Mesodermal cell (in vitro differentiated cells): ENCODE results near the gene STXBP6.

Source experiments
- H3K27ac ChIP-seq: 2 replicates; pipeline ENCODE4 v1.7.0; 2013; ENCODE audit warnings: mild to moderate bottlenecking, low read depth, low read length, moderate library complexity; ENCODE audit not compliant: severe bottlenecking
- H3K36me3 ChIP-seq: 2 replicates; pipeline ENCODE4 v1.7.1; 2013; ENCODE audit warnings: mild to moderate bottlenecking, low read length, moderate library complexity; ENCODE audit not compliant: control insufficient read depth, insufficient read depth
- H3K4me1 ChIP-seq: one replicate; pipeline ENCODE4 v1.7.1; 2013; ENCODE audit warnings: mild to moderate bottlenecking, low read length; ENCODE audit not compliant: insufficient read depth, control insufficient read depth, poor library complexity, severe bottlenecking
- H3K4me3 ChIP-seq: 2 replicates; pipeline ENCODE4 v1.7.0; 2013; ENCODE audit warnings: low read length, control low read depth, mild to moderate bottlenecking; ENCODE audit not compliant: insufficient read depth, poor library complexity, severe bottlenecking; ENCODE audit errors: extremely low read depth
- H3K9me3 ChIP-seq: 2 replicates; pipeline ENCODE4 v1.7.1; 2013; ENCODE audit warnings: mild to moderate bottlenecking, low read length, moderate library complexity; ENCODE audit not compliant: control insufficient read depth
- WGBS, 2 experiments: methylation state at CpG; one replicate each; pipeline ENCODE4 v1.1.5; 2013; ENCODE audit warnings: missing lambda C conversion rate in 2 of 2; ENCODE audit not compliant: insufficient coverage in 2 of 2; 5-methylcytosine and 5-hydroxymethylcytosine counted together

Gene STXBP6

DNA sequence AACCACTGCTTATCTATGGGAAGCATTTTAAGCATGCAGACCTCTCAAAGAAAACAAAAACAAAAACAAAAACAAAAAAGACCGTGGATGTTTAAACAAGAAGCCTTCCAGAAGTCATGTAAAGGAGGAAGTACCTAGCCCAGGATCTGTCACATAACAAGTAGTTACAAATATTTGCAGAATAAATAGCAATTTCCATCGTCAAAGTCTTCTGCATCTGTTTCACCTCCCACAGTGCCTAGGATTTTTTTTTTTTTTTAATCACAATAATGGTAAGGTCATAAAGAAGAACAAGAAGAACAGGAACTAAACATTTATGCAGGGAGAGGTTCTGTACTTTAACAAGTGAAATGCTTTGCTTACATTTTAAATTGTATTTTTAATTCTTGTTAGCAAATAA lies 2.4 kb upstream of the STXBP6 start:
- no peaks in the 10 kb centered on the region for H3K9me3 ChIP-seq
- H3K36me3 ChIP-seq, result no peaks in the 10 kb centered on the region
- WGBS, 2 experiments, result no CpG with 5 or more reads among the region's 2 CpGs
- H3K4me3 ChIP-seq, result no peak overlapping the region
- H3K27ac ChIP-seq, result no peak overlapping the region
- H3K4me1 ChIP-seq, result peaks cover 6% of the 10 kb centered on the region

GRCh38 chr14:25050269-25051150 lies 563 bp upstream of the STXBP6 start:
- 22 to 27% methylated on average over 20 to 22 of the region's 31 CpGs for WGBS, 2 experiments
- Histone ChIP-seq H3K4me3 (peak overlapping the region; percentile 56), H3K36me3 (no peaks in the 10 kb centered on the region), H3K9me3 (no peaks in the 10 kb centered on the region), H3K4me1 (peaks cover 6% of the 10 kb centered on the region), H3K27ac (no peak overlapping the region)

DNA sequence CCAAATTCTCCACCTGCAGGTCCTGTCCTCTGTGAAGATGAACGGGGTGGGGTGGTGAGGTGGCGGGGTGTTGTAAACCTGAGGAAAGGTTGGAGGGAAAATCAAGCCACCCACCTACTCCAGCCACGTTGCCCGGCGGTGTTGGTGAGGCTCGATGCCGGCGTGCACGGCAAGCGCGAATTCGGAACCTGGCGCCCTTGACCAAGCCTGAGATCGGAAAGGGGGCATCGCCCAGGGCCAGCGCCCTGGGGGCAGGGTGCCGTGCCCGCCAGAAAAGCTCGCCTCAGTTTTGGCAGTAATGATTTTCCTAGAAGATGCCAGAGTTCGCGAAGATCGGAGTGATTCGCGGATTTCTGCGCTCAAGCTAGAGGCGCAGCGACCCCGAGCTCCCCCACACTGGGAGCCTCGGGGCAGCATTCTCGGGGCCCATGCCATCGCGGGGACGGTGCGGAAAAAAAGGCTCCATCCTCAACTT lies 817 bp downstream of the STXBP6 start:
- H3K9me3 ChIP-seq, result no peaks in the 10 kb centered on the region
- H3K27ac ChIP-seq, result no peak overlapping the region
- WGBS, 2 experiments, result 13 to 16% methylated on average over 32 to 33 of the region's 34 CpGs
- H3K4me1 ChIP-seq, result peaks cover 6% of the 10 kb centered on the region
- no peaks in the 10 kb centered on the region for H3K36me3 ChIP-seq
- peak overlapping the region; percentile 56 for H3K4me3 ChIP-seq

DNA sequence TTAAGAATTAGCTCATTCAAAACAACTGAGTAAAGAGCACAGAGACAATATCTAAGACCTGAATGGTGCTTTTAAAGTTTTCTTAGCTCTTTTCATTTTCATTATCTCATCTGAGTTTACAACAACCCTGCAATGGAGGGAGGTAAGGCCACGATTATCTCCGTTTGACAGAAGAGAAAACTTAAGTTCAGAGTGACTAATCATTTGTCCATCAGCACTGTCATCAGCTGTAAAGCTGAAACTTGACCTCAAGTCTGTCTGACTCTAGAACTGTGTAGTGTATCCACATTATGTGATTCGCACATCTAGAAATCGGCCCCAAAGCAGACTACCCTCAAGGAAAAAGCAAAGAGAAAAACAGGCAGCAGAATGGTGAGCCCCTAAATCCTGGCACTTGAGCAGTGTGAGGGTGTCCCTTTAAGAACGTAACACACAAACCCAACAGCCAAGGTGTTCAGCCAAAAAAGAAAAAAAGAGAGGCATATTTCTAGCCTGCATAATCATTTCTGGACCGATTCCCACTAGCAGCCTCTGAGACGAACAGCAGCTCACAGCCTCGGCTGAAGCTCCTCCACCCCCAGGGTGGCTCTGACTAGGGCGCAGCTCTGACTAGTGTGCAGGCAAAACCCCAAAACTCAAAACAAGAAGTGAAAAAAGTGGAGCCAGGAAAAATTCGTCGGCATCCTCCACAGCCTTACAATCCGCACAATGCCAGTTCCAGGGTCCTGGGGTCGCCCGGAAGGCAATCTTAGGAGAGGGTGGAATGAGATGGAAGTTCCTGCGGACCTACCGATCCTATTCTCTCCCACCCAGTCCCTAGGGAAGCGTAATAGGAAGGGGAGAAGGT lies 1.6 kb downstream of the STXBP6 start:
- H3K9me3 ChIP-seq, result no peaks in the 10 kb centered on the region
- H3K4me1 ChIP-seq, result peaks cover 6% of the 10 kb centered on the region
- H3K4me3 ChIP-seq, result peak overlapping the region; percentile 56
- no peaks in the 10 kb centered on the region for H3K36me3 ChIP-seq
- WGBS, 2 experiments, result 85 to 88% methylated on average over 5 to 8 of the region's 17 CpGs
- no peak overlapping the region for H3K27ac ChIP-seq

- Histone ChIP-seq H3K36me3 (no peaks in the 10 kb centered on the region), H3K27ac (no peak overlapping the region), H3K9me3 (no peaks in the 10 kb centered on the region), H3K4me3 (no peak overlapping the region), H3K4me1 (peaks cover 6% of the 10 kb centered on the region)
- WGBS, 2 experiments, result 91 to 92% methylated on average over 1 of the region's 2 CpGs
These were observed 3.5 kb downstream of the STXBP6 start for GRCh38 chr14:25046301-25046943.

- Histone ChIP-seq H3K4me1 (no peaks in the 10 kb centered on the region), H3K9me3 (no peaks in the 10 kb centered on the region), H3K27ac (no peak overlapping the region), H3K36me3 (no peaks in the 10 kb centered on the region), H3K4me3 (no peak overlapping the region)
- WGBS, 2 experiments, result 76 to 97% methylated on average over 3 to 4 of the region's 7 CpGs
These were observed 5.7 kb downstream of the STXBP6 start for GRCh38 chr14:25044106-25044698.

DNA sequence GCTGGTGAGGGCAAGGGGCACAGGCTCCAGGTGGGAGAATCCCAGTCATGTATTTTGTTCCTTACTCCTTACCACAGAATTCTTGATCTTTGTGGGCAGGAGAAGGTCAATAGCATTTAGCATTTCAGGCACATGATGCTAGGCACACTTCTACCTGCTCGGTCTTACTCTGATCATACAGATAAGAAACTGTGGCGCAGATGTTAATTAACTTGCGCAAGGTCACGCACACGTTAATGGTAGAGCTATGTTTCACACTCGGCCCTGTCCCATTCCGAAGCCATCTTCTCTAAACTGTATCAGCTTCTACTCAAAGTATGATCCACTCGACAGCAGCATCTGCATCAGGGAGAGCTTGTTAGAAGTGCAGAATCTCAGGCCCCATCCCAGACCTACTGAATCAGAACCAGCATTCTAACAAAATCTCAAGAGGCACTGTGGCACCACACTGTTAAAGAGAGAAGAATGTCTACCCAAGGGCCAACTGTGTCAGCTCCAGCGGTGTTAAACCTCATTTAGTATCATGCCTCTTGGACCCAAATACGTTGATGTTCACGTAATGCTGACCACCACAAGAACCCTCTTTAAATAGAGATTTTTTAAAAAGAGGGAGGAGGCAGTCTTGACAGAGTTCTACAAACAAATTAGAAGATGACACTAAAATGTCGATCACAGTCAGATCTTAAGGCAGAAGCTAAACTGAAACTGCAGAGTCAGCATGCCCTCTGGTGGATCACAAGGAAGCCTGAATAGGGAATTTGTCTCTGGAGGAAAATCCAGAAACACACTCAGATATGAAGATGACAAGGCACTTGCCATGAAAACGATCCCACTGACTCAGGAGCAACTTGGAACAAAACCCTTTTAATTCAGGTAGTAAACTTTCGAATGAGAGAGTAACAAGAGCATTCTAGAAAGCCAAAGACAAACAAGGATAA lies 7.3 kb downstream of the STXBP6 start:
- Histone ChIP-seq H3K27ac (no peak overlapping the region), H3K9me3 (no peaks in the 10 kb centered on the region), H3K36me3 (no peaks in the 10 kb centered on the region), H3K4me3 (no peak overlapping the region), H3K4me1 (peaks cover 2% of the 10 kb centered on the region)
- 77 to 84% methylated on average over 11 to 14 of the region's 14 CpGs for WGBS, 2 experiments

DNA sequence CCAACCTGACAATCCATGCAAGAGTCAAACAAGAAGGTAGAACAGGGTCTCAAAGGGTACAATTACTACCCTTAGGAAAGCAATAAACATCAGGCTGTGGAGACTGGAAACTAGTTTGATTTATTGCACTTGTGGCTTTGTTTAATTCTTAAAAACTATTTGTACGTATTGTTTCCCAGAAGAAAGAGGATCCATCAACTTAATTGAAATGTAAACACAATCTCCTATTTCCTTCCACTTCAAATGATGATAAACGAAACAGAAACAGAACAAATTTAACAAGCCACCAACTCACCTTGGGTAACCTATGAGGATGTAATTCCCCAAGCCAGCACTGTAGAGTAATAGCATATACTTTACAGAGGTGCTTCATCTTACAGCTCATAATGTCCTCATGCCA lies 8.0 kb downstream of the STXBP6 start:
- WGBS, 2 experiments, result no CpG with 5 or more reads among the region's 2 CpGs
- H3K4me1 ChIP-seq, result peaks cover 4% of the 10 kb centered on the region
- no peak overlapping the region for H3K27ac ChIP-seq
- H3K36me3 ChIP-seq, result no peaks in the 10 kb centered on the region
- H3K4me3 ChIP-seq, result no peak overlapping the region
- no peaks in the 10 kb centered on the region for H3K9me3 ChIP-seq

DNA sequence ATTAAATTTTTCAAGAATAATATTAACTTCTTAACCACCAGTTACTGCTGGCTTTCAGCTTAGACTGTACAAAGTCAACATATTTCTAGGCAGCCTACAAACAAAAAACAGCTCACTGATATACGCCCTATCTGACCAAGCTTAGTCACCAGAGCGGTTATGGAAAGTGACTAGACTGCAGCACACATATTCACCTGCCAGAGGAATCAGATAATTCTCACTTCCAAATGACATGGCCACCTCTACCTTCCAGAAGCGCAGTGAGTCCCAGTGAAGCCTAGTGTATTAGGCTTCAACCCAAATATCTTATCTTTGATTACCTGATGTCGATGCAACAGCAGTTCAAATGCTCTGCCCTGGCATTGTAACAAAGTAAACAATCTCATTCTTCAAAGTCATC lies 8.5 kb downstream of the STXBP6 start:
- Histone ChIP-seq H3K4me3 (no peak overlapping the region), H3K36me3 (no peaks in the 10 kb centered on the region), H3K9me3 (no peaks in the 10 kb centered on the region), H3K27ac (no peak overlapping the region), H3K4me1 (peaks cover 4% of the 10 kb centered on the region)
- 91 to 99% methylated on average over 3 to 4 of the region's 4 CpGs for WGBS, 2 experiments
